Measurements from ENCODE around the gene ITPRIPL2. TPM values are rescaled to one million over a fixed set of nuclear protein-coding genes. Genes with fewer than 3 reads are reported as not detected.

ITPRIPL2 gene
- total and polyA plus RNA-seq, 2 of the 13 experiments (the other 11 are each of a cell fraction or from before 2014, with no cell fraction given) = 5.9 to 12.6 TPM

GRCh38 chr16:19088341-19088916 is 25.3 kb upstream of the ITPRIPL2 start:
- H3K79me2 ChIP-seq (ENCODE audit: insufficient read depth, low read length) = no peaks in the 10 kb centered on the region
- ATAC-seq = no peak
- peaks cover 0 to 9% of the 10 kb centered on the region in 2 experiments; a peak in 2 of 5 replicates for H3K27me3 ChIP-seq (ENCODE audit: control insufficient read depth in 1 of 2, insufficient read depth in 2 of 2, low read length in 2 of 2)
- POLR2A ChIA-PET = interaction anchor here (2.1 kb wide), 1 partner anchor 19 kb away, joined by 9 read pairs; no protein-coding TSS in a partner anchor
- CTCF ChIA-PET (ENCODE audit: low intra/inter-chr PET ratio, low total read pairs) = interaction anchor here (3.7 kb wide), 1 partner anchor 92 kb away, joined by 87 read pairs; no protein-coding TSS in a partner anchor
- H3K4me1 ChIP-seq (ENCODE audit: insufficient read depth, low read length) = peaks cover 31% of the 10 kb centered on the region
- intact Hi-C loops (cut with micrococcal nuclease; ENCODE audit: unreplicated experiment) = no loop called here
- no peak overlapping the region for H3K4me2 ChIP-seq (ENCODE audit: low read depth, low read length)
- H4K20me1 ChIP-seq (ENCODE audit: insufficient read depth, low read length) = no peaks in the 10 kb centered on the region
- no peak overlapping the region for H2AFZ ChIP-seq (ENCODE audit: low read length)
- no TSS peak for BruUV-seq (replicated peaks)
- no peak overlapping the region for H3K4me3 ChIP-seq (replicated peaks in 1 of 3; ENCODE audit: insufficient read depth in 1 of 3, low read depth in 2 of 3, low read length in 3 of 3)
- no peak for TF ChIP-seq ZNF766 (CRISPR knock-in tag; IDR thresholded peaks at IDR 0.05; ENCODE audit: borderline replicate concordance)
- TF ChIP-seq CBX5 (CRISPR knock-in tag; IDR thresholded peaks at IDR 0.05; ENCODE audit: borderline replicate concordance) = no peak
- no peak for DNase-seq (ENCODE audit: low spot score)
- 73% methylated on average over 5 of the region's 5 CpGs for WGBS (ENCODE audit: low lambda C conversion rate)
- H3K27ac ChIP-seq (ENCODE audit: extremely low read length, insufficient read depth, low read length) = no peak overlapping the region
- H3K9me3 ChIP-seq (ENCODE audit: low read length) = 0 out of 2 replicates have a peak, but pooled peaks cover 4% of the 10 kb centered on the region
- no peaks in the 10 kb centered on the region for H3K36me3 ChIP-seq (replicated peaks in 1 of 2; ENCODE audit: control insufficient read depth in 1 of 2, insufficient read depth in 2 of 2, low read length in 2 of 2)
- no peak overlapping the region for H3K9ac ChIP-seq (ENCODE audit: insufficient read depth, low read depth, low read length)
- in situ Hi-C loops (cut with HindIII; ENCODE audit: extremely low pct_ligation_motif_present, low pct_unique_long_range_greater_than_20kb) = loop anchor here (5.0 kb wide), 3 partner anchors 89 to 414 kb away; no protein-coding TSS in a partner anchor
- no peak for FAIRE-seq

- no peaks in the 10 kb centered on the region for H3K79me2 ChIP-seq (ENCODE audit: insufficient read depth, low read length)
- no peak overlapping the region for H3K4me2 ChIP-seq (ENCODE audit: low read depth, low read length)
- no peak overlapping the region for H3K9ac ChIP-seq (ENCODE audit: insufficient read depth, low read depth, low read length)
- POLR2A ChIA-PET = interaction anchor here (2.1 kb wide), 1 partner anchor 18 kb away, joined by 9 read pairs; no protein-coding TSS in a partner anchor
- no TSS peak for BruUV-seq (replicated peaks)
- WGBS (ENCODE audit: low lambda C conversion rate) = 38% methylated on average over 3 of the region's 3 CpGs
- H4K20me1 ChIP-seq (ENCODE audit: insufficient read depth, low read length) = no peaks in the 10 kb centered on the region
- ATAC-seq (no peak), DNase-seq (ENCODE audit: low spot score) (no peak), FAIRE-seq (no peak)
- H3K4me1 ChIP-seq (ENCODE audit: insufficient read depth, low read length) = peaks cover 42% of the 10 kb centered on the region
- H3K36me3 ChIP-seq (replicated peaks in 1 of 2; ENCODE audit: control insufficient read depth in 1 of 2, insufficient read depth in 2 of 2, low read length in 2 of 2) = no peaks in the 10 kb centered on the region
- CTCF ChIA-PET (ENCODE audit: low intra/inter-chr PET ratio, low total read pairs) = no interaction called here
- no peak overlapping the region for H3K4me3 ChIP-seq (replicated peaks in 1 of 3; ENCODE audit: insufficient read depth in 1 of 3, low read depth in 2 of 3, low read length in 3 of 3)
- no peak overlapping the region for H2AFZ ChIP-seq (ENCODE audit: low read length)
- in situ Hi-C loops (cut with HindIII; ENCODE audit: extremely low pct_ligation_motif_present, low pct_unique_long_range_greater_than_20kb) = loop anchor here (5.0 kb wide), 3 partner anchors 88 to 413 kb away; no protein-coding TSS in a partner anchor
- 0 out of 2 replicates have a peak, but pooled peaks cover 4% of the 10 kb centered on the region for H3K9me3 ChIP-seq (ENCODE audit: low read length)
- TF ChIP-seq NFYB (CRISPR knock-in tag; IDR thresholded peaks at IDR 0.05) (peak; percentile 70), FOSL1 (CRISPR knock-in tag; IDR thresholded peaks at IDR 0.05; ENCODE audit: borderline replicate concordance) (no peak), ZNF329 (CRISPR knock-in tag; IDR thresholded peaks at IDR 0.05; ENCODE audit: low read depth) (0 out of 2 replicates have a peak, but pooled peaks have one; percentile 4), MED13 (CRISPR knock-in tag; IDR thresholded peaks at IDR 0.05) (no peak), NCOR1 (IDR thresholded peaks at IDR 0.05; ENCODE audit: borderline replicate concordance, low read length) (no peak), ARID3A (IDR thresholded peaks at IDR 0.05; ENCODE audit: low read depth, low read length) (no peak), USF2 (IDR thresholded peaks at IDR 0.05; ENCODE audit: low read depth, low read length) (no peak), USF2 (CRISPR knock-in tag; IDR thresholded peaks at IDR 0.05; ENCODE audit: borderline replicate concordance) (peak; percentile 39; the same call in 1 of the 2 replicates), NFYC (CRISPR knock-in tag; IDR thresholded peaks at IDR 0.05) (peak; percentile 70)
- no peak overlapping the region for H3K27ac ChIP-seq (ENCODE audit: extremely low read length, insufficient read depth, low read length)
- H3K27me3 ChIP-seq (ENCODE audit: control insufficient read depth in 1 of 2, insufficient read depth in 2 of 2, low read length in 2 of 2) = peaks cover 0 to 9% of the 10 kb centered on the region in 2 experiments; a peak in 2 of 5 replicates
- intact Hi-C loops (cut with micrococcal nuclease; ENCODE audit: unreplicated experiment) = no loop called here
Observed at GRCh38 chr16:19089410-19089955, 24.3 kb upstream of the ITPRIPL2 start.

All from HepG2 (cell line).